Lung (tissue), 12 donors: Measurements from ENCODE around the gene LTBP1. TPM values are rescaled to one million over a fixed set of nuclear protein-coding genes. Genes with fewer than 3 reads are reported as not detected.

Experiments used
- ATAC-seq: fragments of 200-7000 bp; cut with Tn5 transposase; one replicate; pipeline ENCODE4 v1.9.1; 2020; ENCODE audit warnings: moderate number of reproducible peaks; ENCODE audit not compliant: insufficient read depth, low FRiP score
- DNase-seq, 3 donors: peaks; one replicate each; pipeline ENCODE4 v3.0.0-alpha.2; 2013 to 2017
- H3K27ac ChIP-seq, 2 donors: one replicate each; pipeline ENCODE4 v1.5.1; 2013; ENCODE audit warnings: mild to moderate bottlenecking in 2 of 2, moderate library complexity in 2 of 2, control low read depth in 1 of 2, inconsistent platforms in 1 of 2, low read depth in 1 of 2, low read length in 1 of 2
- H3K27me3 ChIP-seq, 3 donors: one replicate each; pipeline ENCODE4 v1.5.1; 2013; ENCODE audit warnings: low read length in 2 of 3; ENCODE audit not compliant: control insufficient read depth in 3 of 3, insufficient read depth in 3 of 3
- H3K36me3 ChIP-seq, 4 donors: one replicate each; pipeline ENCODE4 v1.5.1; 2013; ENCODE audit warnings: low read length in 4 of 4, mild to moderate bottlenecking in 1 of 4, moderate library complexity in 1 of 4; ENCODE audit not compliant: control insufficient read depth in 4 of 4, insufficient read depth in 4 of 4
- H3K4me1 ChIP-seq, 5 donors: one replicate each; pipeline ENCODE4 v1.5.1; 2013; ENCODE audit warnings: low read length in 5 of 5, mild to moderate bottlenecking in 2 of 5, moderate library complexity in 1 of 5; ENCODE audit not compliant: control insufficient read depth in 5 of 5, insufficient read depth in 5 of 5
- H3K4me3 ChIP-seq: one replicate; pipeline ENCODE4 v1.5.1; 2013; ENCODE audit warnings: mild to moderate bottlenecking, control low read depth, moderate library complexity
- H3K9ac ChIP-seq, 2 donors: one replicate each; pipeline ENCODE4 v1.5.1; 2013; ENCODE audit warnings: low read length in 2 of 2, control low read depth in 1 of 2; ENCODE audit not compliant: insufficient read depth in 1 of 2
- H3K9me3 ChIP-seq, 4 donors: one replicate each; pipeline ENCODE4 v1.5.1; 2013; ENCODE audit warnings: low read length in 3 of 4, mild to moderate bottlenecking in 1 of 4, moderate library complexity in 1 of 4; ENCODE audit not compliant: control insufficient read depth in 4 of 4, insufficient read depth in 3 of 4
- WGBS, 2 donors: extraction: QIAGEN DNeasy Blood & Tissue Kit; methylation state at CpG; one replicate each; pipeline ENCODE4 v1.1.7; 2013; 5-methylcytosine and 5-hydroxymethylcytosine counted together
- polyA plus RNA-seq, 2 donors: library from polyadenylated mRNA; stranded (reverse); fragments of 200-250 nt; gene quantifications; one replicate each; pipeline ENCODE4 v1.2.1, GENCODE V29; 2013
- total RNA-seq, 2 donors: library from RNA; depleted of rRNA in 1 of 2; stranded (reverse); fragments of >200 nt in 1 of 2; gene quantifications; one replicate each; pipeline ENCODE4 v1.2.1, GENCODE V29; 2014 to 2021
- TF ChIP-seq, protein P1 (sequence below): IDR thresholded peaks from 2 replicates; pipeline ENCODE4 v1.5.1; 2012; ENCODE audit warnings: mild to moderate bottlenecking; ENCODE audit errors: control extremely low read depth, extremely low read depth
- donor health status: control.
- donor health status: control.
- donor health status: Bipolar disorder and iron deficiency.
- donor health status: healthy.
- donor health status: DM: yes; HTN: yes; CAD: no.

LTBP1 gene
- total and polyA plus RNA-seq, 4 donors = 8.8 to 57.4 (median 28.6) TPM

DNA sequence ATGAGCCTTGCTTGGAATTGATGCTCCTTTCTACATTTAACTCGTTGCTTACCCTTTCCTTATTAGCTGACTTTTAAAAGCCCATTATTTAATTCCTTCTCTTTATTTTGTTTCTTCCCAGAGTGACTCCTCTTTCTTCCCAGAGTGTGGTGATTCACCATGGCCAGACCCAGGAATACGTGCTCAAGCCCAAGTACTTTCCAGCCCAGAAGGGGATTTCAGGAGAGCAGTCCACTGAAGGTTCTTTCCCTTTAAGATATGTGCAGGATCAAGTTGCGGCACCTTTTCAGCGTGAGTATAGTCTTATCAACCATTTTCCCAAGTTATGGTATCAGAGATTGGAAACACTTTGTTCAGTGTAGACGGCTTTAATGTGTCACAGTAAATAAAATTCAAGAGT, 163.7 kb downstream of the LTBP1 start:
- Histone ChIP-seq H3K27ac (no peak overlapping the region), H3K36me3 (peaks cover 0 to 7% (median 0%) of the 10 kb centered on the region in 4 donors), H3K4me3 (no peak overlapping the region), H3K9ac (no peak overlapping the region), H3K27me3 (no peaks in the 10 kb centered on the region), H3K4me1 (peaks cover 0 to 35% (median 14%) of the 10 kb centered on the region in 5 donors), H3K9me3 (no peaks in the 10 kb centered on the region)
- ATAC-seq (no peak), DNase-seq (no peak)
- TF ChIP-seq, protein P1, sequence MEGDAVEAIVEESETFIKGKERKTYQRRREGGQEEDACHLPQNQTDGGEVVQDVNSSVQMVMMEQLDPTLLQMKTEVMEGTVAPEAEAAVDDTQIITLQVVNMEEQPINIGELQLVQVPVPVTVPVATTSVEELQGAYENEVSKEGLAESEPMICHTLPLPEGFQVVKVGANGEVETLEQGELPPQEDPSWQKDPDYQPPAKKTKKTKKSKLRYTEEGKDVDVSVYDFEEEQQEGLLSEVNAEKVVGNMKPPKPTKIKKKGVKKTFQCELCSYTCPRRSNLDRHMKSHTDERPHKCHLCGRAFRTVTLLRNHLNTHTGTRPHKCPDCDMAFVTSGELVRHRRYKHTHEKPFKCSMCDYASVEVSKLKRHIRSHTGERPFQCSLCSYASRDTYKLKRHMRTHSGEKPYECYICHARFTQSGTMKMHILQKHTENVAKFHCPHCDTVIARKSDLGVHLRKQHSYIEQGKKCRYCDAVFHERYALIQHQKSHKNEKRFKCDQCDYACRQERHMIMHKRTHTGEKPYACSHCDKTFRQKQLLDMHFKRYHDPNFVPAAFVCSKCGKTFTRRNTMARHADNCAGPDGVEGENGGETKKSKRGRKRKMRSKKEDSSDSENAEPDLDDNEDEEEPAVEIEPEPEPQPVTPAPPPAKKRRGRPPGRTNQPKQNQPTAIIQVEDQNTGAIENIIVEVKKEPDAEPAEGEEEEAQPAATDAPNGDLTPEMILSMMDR = no peak
- 75 to 89% methylated on average over 5 of the region's 5 CpGs for WGBS, 2 donors

DNA sequence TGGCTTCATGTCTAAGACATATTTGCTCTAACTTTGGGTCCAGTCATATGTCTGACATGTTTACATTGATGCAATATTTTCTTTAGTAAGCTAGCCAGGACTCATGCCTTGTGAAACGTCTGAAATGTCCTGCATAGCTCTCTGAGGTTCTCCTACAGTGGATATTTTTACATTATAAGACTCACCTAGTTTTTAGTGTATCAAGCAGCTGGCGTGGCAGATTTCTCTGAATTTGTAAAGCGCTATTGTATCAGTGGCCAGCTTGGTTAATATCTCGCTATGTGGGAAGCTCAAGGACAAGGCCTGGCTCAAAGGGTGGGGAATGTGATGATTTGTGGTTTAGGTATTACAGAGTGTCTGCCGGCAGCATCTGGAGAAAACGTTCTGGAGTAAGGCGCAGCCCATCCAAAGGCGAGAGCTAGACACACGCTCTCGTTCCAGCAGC, 164.3 kb downstream of the LTBP1 start:
- Histone ChIP-seq H3K27me3 (no peaks in the 10 kb centered on the region), H3K9me3 (no peaks in the 10 kb centered on the region), H3K27ac (no peak overlapping the region), H3K4me3 (no peak overlapping the region), H3K4me1 (peaks cover 0 to 35% (median 15%) of the 10 kb centered on the region in 5 donors), H3K36me3 (peaks cover 0 to 7% (median 0%) of the 10 kb centered on the region in 4 donors), H3K9ac (no peak overlapping the region)
- no peak for ATAC-seq
- DNase-seq = no peak
- 72 to 79% methylated on average over 10 of the region's 10 CpGs for WGBS, 2 donors
- TF ChIP-seq, protein P1 = no peak

DNA sequence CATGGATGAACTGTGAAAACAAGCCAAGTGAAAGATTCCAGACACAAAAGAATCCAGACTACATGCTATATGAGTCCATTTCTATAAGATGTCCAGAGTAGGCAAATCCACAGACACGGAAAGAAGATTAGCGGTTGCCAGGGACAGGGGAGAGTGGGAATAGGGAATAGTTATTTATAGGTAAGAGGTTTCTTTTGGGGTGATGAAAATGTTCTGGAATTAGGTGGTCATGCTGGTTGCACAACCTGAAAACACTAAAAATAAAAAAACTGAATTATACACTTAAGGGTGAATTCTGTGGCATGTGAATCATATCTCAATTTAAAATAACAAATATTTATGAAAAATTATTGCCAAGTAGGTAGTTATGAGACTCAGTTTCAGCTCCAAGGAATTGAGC, 168.4 kb downstream of the LTBP1 start:
- H3K27me3 ChIP-seq = no peaks in the 10 kb centered on the region

More for the DNA sequence above, 168.4 kb downstream of the LTBP1 start:
- DNase-seq = no peak
- no peak for ATAC-seq
- no peak overlapping the region for H3K27ac ChIP-seq
- 98 to 100% methylated on average over 2 of the region's 2 CpGs for WGBS, 2 donors
- no peaks in the 10 kb centered on the region for H3K9me3 ChIP-seq
- no peak overlapping the region for H3K4me3 ChIP-seq
- H3K4me1 ChIP-seq = peaks cover 0 to 16% (median 6%) of the 10 kb centered on the region in 5 donors
- no peak overlapping the region for H3K9ac ChIP-seq
- TF ChIP-seq, protein P1 = no peak
- peaks cover 0 to 7% (median 0%) of the 10 kb centered on the region in 4 donors for H3K36me3 ChIP-seq
